Activated T-cell treated with anti-CD3 and anti-CD28 coated beads, Interleukin-2, amount 50 U/mL, for 48 hours (primary cell): ENCODE measurements around the gene BCL2L11.

Experiments
- DNase-seq, 2 experiments: peaks; one replicate each; pipeline ENCODE4 v3.0.0-alpha.2; 2020

Gene BCL2L11

GRCh38 chr2:111171337-111171930 lies 50.7 kb downstream of the BCL2L11 start:
- no peak for DNase-seq

GRCh38 chr2:111172666-111173065 lies 52.0 kb downstream of the BCL2L11 start:
- no peak for DNase-seq

- DNase-seq, result no peak
These were observed 52.6 kb downstream of the BCL2L11 start for GRCh38 chr2:111173338-111173737.

- DNase-seq, result no peak
These were observed 53.1 kb downstream of the BCL2L11 start for GRCh38 chr2:111173856-111174255.

- DNase-seq, result no peak
These were observed 54.9 kb downstream of the BCL2L11 start for GRCh38 chr2:111175615-111176014.

- no peak for DNase-seq
These were observed 55.7 kb downstream of the BCL2L11 start for GRCh38 chr2:111176388-111176787.

- no peak for DNase-seq
These were observed 56.2 kb downstream of the BCL2L11 start for GRCh38 chr2:111176867-111177266.

- DNase-seq, result no peak
These were observed 57.6 kb downstream of the BCL2L11 start for GRCh38 chr2:111178296-111178695.

- no peak for DNase-seq
These were observed 58.2 kb downstream of the BCL2L11 start for GRCh38 chr2:111178730-111179405.

GRCh38 chr2:111182121-111182520 lies 61.4 kb downstream of the BCL2L11 start:
- DNase-seq, result no peak

- DNase-seq, result no peak
These were observed 62.0 kb downstream of the BCL2L11 start for GRCh38 chr2:111182740-111183139.

GRCh38 chr2:111184725-111185310 lies 64.1 kb downstream of the BCL2L11 start:
- DNase-seq, result no peak

GRCh38 chr2:111185361-111186022 lies 64.8 kb downstream of the BCL2L11 start:
- no peak for DNase-seq

GRCh38 chr2:111186121-111186715 lies 65.5 kb downstream of the BCL2L11 start:
- DNase-seq, result no peak

GRCh38 chr2:111186933-111187332 lies 66.2 kb downstream of the BCL2L11 start:
- no peak for DNase-seq

- no peak for DNase-seq
These were observed 68.0 kb downstream of the BCL2L11 start for GRCh38 chr2:111188681-111189080.

GRCh38 chr2:111189106-111189505 lies 68.4 kb downstream of the BCL2L11 start:
- DNase-seq, result no peak

GRCh38 chr2:111190816-111191540 lies 70.3 kb downstream of the BCL2L11 start:
- no peak for DNase-seq

GRCh38 chr2:111191877-111192276 lies 71.2 kb downstream of the BCL2L11 start:
- DNase-seq, result no peak

- no peak for DNase-seq
These were observed 72.2 kb downstream of the BCL2L11 start for GRCh38 chr2:111192776-111193368.

GRCh38 chr2:111194835-111195621 lies 74.3 kb downstream of the BCL2L11 start:
- no peak for DNase-seq

- DNase-seq, result no peak
These were observed 75.7 kb downstream of the BCL2L11 start for GRCh38 chr2:111196435-111196834.
